Panc1 (cell line): Measurements from ENCODE around the gene GRID2IP. TPM values are rescaled to one million over a fixed set of nuclear protein-coding genes. Genes with fewer than 3 reads are reported as not detected.
A peak's percentile ranks its signal among the peaks of the same experiment; 100 is the strongest.

Experiments
- ATAC-seq: fragments of 200-7000 bp; cut with Tn5 transposase; 2 replicates; pipeline ENCODE4 v1.9.1; 2020; ENCODE audit warnings: mild to moderate bottlenecking, moderate library complexity
- BruUV-seq: library from RNA; stranded (reverse); fragments of 400-500 nt; replicated peaks from 2 replicates; lab custom pipeline; 2021; lab: Mats Ljungman, UMichigan
- CTCF ChIA-PET: fragments of 300-600 bp; sonication (Branson Sonifier 250); formaldehyde crosslinking; loops from one replicate; lab custom pipeline; 2022; ENCODE audit warnings: antibody characterized with exemption; lab: Charles Lee
- POLR2A ChIA-PET: fragments of 300-600 bp; sonication (Branson Sonifier 250); formaldehyde crosslinking; loops from one replicate; lab custom pipeline; 2022; ENCODE audit warnings: antibody characterized with exemption; lab: Charles Lee
- DNase-seq: peaks from one replicate; pipeline ENCODE4 v3.0.0-alpha.2; 2010; ENCODE audit warnings: low read depth, low spot score
- H3K27ac ChIP-seq: 2 replicates; pipeline ENCODE4 v1.5.1; 2011; ENCODE audit warnings: mild to moderate bottlenecking, low read length, inconsistent platforms
- H3K27me3 ChIP-seq: fragments of 200-500 bp; sonication (Bioruptor generic); 2 replicates; pipeline ENCODE4 v1.6.0; 2014; ENCODE audit warnings: low read length, inconsistent platforms; ENCODE audit not compliant: control insufficient read depth, insufficient read depth
- H3K36me3 ChIP-seq: fragments of 200-500 bp; sonication (Bioruptor generic); 2 replicates; pipeline ENCODE4 v1.5.1; 2014; ENCODE audit warnings: inconsistent platforms, mild to moderate bottlenecking, low read length, moderate library complexity; ENCODE audit not compliant: control insufficient read depth, insufficient read depth
- H3K4me1 ChIP-seq: 2 replicates; pipeline ENCODE4 v1.5.1; 2011; ENCODE audit warnings: inconsistent platforms, mild to moderate bottlenecking, low read length, moderate library complexity; ENCODE audit not compliant: control insufficient read depth, insufficient read depth
- H3K4me3 ChIP-seq, 2 experiments: 2 replicates each; pipeline ENCODE4 v1.5.1; 2011 to 2012; ENCODE audit warnings: low read depth in 2 of 2, low read length in 2 of 2, mild to moderate bottlenecking in 2 of 2, inconsistent platforms in 1 of 2, moderate library complexity in 1 of 2
- H3K9me3 ChIP-seq: fragments of 200-500 bp; sonication (Bioruptor generic); 2 replicates; pipeline ENCODE4 v1.5.1; 2014; ENCODE audit warnings: low read depth, mild to moderate bottlenecking, inconsistent platforms, low read length, moderate library complexity; ENCODE audit not compliant: control insufficient read depth, insufficient read depth
- POLR2AphosphoS5 ChIP-seq: IDR thresholded peaks from 2 replicates; pipeline ENCODE4 v1.6.1; 2012; ENCODE audit warnings: mild to moderate bottlenecking, low read depth, low read length, moderate library complexity
- SIN3A ChIP-seq: IDR thresholded peaks from 2 replicates; pipeline ENCODE4 v1.6.1; 2012; ENCODE audit warnings: low read depth, mild to moderate bottlenecking, low read length, moderate library complexity, borderline replicate concordance; ENCODE audit not compliant: insufficient read depth
- TCF7L2 ChIP-seq: IDR thresholded peaks from 2 replicates; pipeline ENCODE4 v1.6.1; 2011; ENCODE audit warnings: mild to moderate bottlenecking, low read depth, low read length, inconsistent platforms
- in situ Hi-C: cut with HindIII; loops from 2 replicates; pipeline ENCODE4 v1.10.0; 2016; ENCODE audit warnings: low sequenced_read_pairs, low pct_unique_long_range_greater_than_20kb
- intact Hi-C: fragments of 100-400 bp; cut with micrococcal nuclease; formaldehyde crosslinking; loops from one replicate; pipeline ENCODE4 v1.10.0; 2022; ENCODE audit not compliant: unreplicated experiment
- total RNA-seq: library from RNA; stranded (reverse); gene quantifications from one replicate; pipeline ENCODE4 v1.2.1, GENCODE V29; 2021; ENCODE audit not compliant: unreplicated experiment
- TF ChIP-seq, protein P1 (sequence below), 2 experiments: IDR thresholded peaks; 2 replicates each; pipeline ENCODE4 v1.6.1; 2011 to 2012; ENCODE audit warnings: low read depth in 2 of 2, control low read depth in 1 of 2, low read length in 1 of 2, mild to moderate bottlenecking in 1 of 2, moderate library complexity in 1 of 2; ENCODE audit not compliant: insufficient read depth in 1 of 2
- TF ChIP-seq, protein P2 (sequence below): fragments of 450-650 bp; IDR thresholded peaks from 2 replicates; pipeline ENCODE4 v1.5.1; 2017; ENCODE audit warnings: mild to moderate bottlenecking

GRID2IP gene
- total RNA-seq, 1 experiment from 2014 or later, result 0.13 TPM

- no TSS peak for BruUV-seq
- TF ChIP-seq SIN3A, result no peak
- no peak for TF ChIP-seq POLR2AphosphoS5
- TF ChIP-seq, protein P1, sequence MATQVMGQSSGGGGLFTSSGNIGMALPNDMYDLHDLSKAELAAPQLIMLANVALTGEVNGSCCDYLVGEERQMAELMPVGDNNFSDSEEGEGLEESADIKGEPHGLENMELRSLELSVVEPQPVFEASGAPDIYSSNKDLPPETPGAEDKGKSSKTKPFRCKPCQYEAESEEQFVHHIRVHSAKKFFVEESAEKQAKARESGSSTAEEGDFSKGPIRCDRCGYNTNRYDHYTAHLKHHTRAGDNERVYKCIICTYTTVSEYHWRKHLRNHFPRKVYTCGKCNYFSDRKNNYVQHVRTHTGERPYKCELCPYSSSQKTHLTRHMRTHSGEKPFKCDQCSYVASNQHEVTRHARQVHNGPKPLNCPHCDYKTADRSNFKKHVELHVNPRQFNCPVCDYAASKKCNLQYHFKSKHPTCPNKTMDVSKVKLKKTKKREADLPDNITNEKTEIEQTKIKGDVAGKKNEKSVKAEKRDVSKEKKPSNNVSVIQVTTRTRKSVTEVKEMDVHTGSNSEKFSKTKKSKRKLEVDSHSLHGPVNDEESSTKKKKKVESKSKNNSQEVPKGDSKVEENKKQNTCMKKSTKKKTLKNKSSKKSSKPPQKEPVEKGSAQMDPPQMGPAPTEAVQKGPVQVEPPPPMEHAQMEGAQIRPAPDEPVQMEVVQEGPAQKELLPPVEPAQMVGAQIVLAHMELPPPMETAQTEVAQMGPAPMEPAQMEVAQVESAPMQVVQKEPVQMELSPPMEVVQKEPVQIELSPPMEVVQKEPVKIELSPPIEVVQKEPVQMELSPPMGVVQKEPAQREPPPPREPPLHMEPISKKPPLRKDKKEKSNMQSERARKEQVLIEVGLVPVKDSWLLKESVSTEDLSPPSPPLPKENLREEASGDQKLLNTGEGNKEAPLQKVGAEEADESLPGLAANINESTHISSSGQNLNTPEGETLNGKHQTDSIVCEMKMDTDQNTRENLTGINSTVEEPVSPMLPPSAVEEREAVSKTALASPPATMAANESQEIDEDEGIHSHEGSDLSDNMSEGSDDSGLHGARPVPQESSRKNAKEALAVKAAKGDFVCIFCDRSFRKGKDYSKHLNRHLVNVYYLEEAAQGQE (IDR thresholded peaks at IDR 0.05; ENCODE audit: insufficient read depth in 1 of 2, low read depth in 2 of 2, low read length in 1 of 2), result no peak
- no peak for TF ChIP-seq TCF7L2
- TF ChIP-seq, protein P2, sequence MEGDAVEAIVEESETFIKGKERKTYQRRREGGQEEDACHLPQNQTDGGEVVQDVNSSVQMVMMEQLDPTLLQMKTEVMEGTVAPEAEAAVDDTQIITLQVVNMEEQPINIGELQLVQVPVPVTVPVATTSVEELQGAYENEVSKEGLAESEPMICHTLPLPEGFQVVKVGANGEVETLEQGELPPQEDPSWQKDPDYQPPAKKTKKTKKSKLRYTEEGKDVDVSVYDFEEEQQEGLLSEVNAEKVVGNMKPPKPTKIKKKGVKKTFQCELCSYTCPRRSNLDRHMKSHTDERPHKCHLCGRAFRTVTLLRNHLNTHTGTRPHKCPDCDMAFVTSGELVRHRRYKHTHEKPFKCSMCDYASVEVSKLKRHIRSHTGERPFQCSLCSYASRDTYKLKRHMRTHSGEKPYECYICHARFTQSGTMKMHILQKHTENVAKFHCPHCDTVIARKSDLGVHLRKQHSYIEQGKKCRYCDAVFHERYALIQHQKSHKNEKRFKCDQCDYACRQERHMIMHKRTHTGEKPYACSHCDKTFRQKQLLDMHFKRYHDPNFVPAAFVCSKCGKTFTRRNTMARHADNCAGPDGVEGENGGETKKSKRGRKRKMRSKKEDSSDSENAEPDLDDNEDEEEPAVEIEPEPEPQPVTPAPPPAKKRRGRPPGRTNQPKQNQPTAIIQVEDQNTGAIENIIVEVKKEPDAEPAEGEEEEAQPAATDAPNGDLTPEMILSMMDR, result no peak
- H3K4me3 ChIP-seq, result no peak overlapping the region
- no peak for DNase-seq
- ChIA-PET CTCF (no interaction called here), POLR2A (no interaction called here)
- H3K4me1 ChIP-seq, result peaks cover 17% of the 10 kb centered on the region
- H3K36me3 ChIP-seq, result peaks cover 12% of the 10 kb centered on the region; the same call in 1 of the 2 replicates
- in situ Hi-C loops (no loop called here), intact Hi-C loops (no loop called here)
- no peak overlapping the region for H3K27ac ChIP-seq
- ATAC-seq, result no peak
- H3K27me3 ChIP-seq, result no peaks in the 10 kb centered on the region
- no peaks in the 10 kb centered on the region for H3K9me3 ChIP-seq
Observed at GRCh38 chr7:6579446-6579845, 28.2 kb upstream of the GRID2IP start.

DNA sequence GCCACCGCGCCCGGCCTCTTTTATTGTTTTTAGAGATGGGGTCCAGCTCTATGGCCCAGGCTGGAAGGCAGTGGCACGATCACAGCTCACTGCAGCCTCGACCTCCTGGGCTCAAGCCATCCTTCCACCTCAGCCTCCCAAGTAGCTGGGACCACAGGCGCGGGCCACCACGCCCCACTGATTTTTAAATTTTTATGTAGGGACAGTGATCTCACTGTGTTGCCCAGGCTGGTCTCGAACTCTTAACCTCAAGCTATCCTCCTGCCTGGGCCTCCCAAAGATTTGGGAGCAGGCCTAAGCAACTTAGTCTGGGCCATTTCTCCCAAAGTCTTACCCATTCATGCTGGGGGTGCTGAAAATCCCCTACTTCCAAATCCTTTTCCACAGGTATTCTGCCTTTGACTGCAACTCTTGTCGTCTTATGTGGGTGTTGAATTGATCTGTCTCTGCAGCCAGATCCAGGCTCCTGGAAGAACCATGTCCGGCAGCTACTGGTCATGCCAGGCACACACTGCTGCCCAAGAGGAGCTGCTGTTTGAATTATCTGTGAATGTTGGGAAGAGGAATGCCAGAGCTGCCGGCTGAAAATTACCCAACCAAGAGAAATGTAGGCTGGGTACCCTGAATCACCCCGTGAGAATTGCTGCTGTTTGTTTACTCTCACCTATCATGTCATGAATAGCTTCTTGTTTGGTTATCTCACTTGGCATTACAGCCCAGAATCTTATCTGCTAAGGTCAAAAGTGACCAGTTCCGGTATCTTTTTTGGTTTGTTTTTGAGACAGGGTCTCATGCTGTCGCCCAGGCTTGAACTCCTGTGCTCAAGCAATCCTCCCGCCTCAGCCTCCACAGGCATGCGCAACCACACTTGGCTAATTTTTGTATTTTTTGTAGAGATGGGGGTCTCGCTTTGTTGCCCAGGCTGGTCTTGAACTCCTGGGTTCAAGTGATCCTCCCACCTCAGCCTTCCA lies 27.1 kb upstream of the GRID2IP start:
- ATAC-seq (no peak), DNase-seq (no peak)
- Histone ChIP-seq H3K9me3 (no peaks in the 10 kb centered on the region), H3K36me3 (peaks cover 10% of the 10 kb centered on the region; the same call in 1 of the 2 replicates), H3K27ac (peak overlapping the region; percentile 93), H3K4me3 (peak overlapping the region; percentile 79 to 94), H3K27me3 (no peaks in the 10 kb centered on the region), H3K4me1 (peaks cover 17% of the 10 kb centered on the region)
- intact Hi-C loops, result no loop called here
- no peak for TF ChIP-seq SIN3A
- TF ChIP-seq TCF7L2, result no peak
- TF ChIP-seq POLR2AphosphoS5, result no peak
- TF ChIP-seq, protein P2, result no peak
- TF ChIP-seq, protein P1 (IDR thresholded peaks at IDR 0.05; ENCODE audit: insufficient read depth in 1 of 2, low read depth in 2 of 2, low read length in 1 of 2), result no peak
- ChIA-PET POLR2A (no interaction called here), CTCF (no interaction called here)
- in situ Hi-C loops, result no loop called here
- BruUV-seq, result TSS peak; percentile 83
